G401 (cell line): ENCODE results near the gene IQCE. TPM values are rescaled to one million over a fixed set of nuclear protein-coding genes. Genes with fewer than 3 reads are reported as not detected.
A peak's percentile ranks its signal among the peaks of the same experiment; 100 is the strongest.

ENCODE experiments used
- DNase-seq: peaks from one replicate; pipeline ENCODE4 v3.0.0-alpha.2; 2015; ENCODE audit warnings: low spot score
- in situ Hi-C: cut with HindIII; loops from 2 replicates; pipeline ENCODE4 v1.10.0; 2016; ENCODE audit warnings: low sequenced_read_pairs, mixed read lengths
- total RNA-seq: library from RNA; depleted of rRNA; stranded (reverse); fragments of >200 nt; shearing (Covaris generic); gene quantifications from 2 replicates; pipeline ENCODE4 v1.2.3, GENCODE V29; 2014

The IQCE gene
- total RNA-seq, 1 experiment from 2014 or later, result 21.6 TPM

DNA sequence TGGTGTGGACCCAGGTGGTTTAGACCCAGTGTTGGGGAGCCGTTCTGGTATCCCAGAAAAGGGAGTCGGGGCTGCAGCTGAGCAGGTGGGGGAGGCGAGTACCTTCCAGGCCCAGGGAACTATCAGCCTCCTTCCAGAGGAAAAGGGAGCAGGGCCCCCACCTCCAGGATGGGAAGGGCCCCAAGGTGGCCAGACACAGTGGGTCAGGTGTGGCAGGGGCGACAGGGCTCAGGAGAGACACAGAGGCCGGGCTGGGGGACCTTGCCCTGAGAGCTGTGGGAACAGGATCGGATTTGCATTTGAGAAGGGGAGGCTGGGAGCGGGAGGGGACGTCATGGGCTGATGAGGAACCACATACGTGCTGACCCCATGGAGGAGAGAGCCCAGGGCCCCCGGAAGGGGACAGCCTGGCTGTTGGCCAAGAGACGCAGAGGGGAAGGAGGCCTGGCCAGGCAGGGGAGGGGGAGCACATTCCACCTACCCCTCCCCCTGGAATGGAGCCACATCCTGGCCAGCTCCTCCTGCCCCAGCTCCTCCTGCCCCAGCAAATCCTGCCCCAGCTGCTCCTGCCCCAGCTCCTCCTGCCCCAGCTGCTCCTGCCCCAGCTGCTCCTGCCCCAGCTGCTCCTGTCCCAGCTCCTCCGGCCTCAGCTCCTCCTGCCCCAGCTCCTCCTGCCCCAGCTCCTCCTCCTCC, 63.3 kb downstream of the IQCE start:
- DNase-seq, result no peak

DNA sequence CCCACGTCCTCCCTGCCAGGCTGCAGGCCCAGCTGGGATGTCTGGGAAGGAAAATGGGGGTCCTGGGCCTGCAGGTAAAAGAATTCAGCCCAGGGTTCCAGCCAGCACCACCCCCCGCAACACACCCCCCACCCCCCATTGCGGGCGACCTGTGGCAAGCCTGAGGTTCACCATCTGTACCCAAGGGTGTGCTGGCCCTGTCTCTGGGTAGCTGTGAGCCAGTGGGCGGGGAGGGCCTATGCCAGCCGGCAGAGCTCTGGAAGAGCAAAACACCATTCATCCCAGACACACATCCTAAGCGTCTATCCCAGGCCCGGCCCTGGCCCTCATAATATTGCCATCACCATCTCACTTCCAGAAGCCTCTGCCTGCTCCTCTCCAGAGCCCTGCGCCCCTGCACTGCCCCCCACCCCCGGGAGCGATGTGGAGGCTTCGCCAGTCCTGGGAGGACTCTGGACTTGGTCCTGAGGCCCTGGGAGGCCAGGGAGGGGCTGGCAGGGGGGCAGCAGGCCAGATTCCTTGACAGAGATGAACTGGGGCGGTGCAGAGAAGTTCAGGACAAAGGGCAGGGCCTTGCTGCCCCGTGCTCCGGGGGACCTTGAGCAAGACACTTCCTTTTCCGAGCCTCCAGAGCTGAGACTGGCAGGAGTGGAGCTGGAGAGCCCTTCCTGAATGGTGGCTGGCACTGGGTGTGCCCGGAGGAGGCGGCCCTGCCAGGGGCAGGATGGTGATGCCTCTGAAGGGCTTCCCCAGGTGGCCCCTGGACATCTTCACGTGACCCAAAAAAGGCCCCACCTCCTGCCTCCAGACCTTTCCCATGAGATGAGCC, 64.3 kb downstream of the IQCE start:
- no peak for DNase-seq
- in situ Hi-C loops, result loop anchor here (5.0 kb wide), 1 partner anchor 74 kb away; no protein-coding TSS in a partner anchor

More for the DNA sequence above, 63.3 kb downstream of the IQCE start:
- in situ Hi-C loops, result loop anchor here (5.0 kb wide), 1 partner anchor 75 kb away; no protein-coding TSS in a partner anchor

DNA sequence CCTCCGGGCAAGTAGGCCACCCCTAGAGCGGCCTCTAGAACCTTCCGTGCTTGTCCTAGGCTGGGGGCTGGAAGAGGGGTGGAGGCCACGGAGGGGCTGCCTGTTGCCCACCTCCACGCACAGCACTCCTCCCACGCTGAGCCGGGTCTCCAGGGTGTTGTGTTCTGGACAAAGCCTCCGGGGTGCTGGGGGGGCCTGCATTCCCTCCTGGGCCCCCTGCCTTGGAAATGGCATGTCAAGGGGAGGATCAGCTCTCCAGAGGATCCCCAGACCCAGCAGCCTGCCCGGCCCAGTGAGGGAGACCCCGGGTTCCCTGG, 64.9 kb downstream of the IQCE start:
- no peak for DNase-seq
- in situ Hi-C loops, result loop anchor here (5.0 kb wide), 1 partner anchor 74 kb away; no protein-coding TSS in a partner anchor

DNA sequence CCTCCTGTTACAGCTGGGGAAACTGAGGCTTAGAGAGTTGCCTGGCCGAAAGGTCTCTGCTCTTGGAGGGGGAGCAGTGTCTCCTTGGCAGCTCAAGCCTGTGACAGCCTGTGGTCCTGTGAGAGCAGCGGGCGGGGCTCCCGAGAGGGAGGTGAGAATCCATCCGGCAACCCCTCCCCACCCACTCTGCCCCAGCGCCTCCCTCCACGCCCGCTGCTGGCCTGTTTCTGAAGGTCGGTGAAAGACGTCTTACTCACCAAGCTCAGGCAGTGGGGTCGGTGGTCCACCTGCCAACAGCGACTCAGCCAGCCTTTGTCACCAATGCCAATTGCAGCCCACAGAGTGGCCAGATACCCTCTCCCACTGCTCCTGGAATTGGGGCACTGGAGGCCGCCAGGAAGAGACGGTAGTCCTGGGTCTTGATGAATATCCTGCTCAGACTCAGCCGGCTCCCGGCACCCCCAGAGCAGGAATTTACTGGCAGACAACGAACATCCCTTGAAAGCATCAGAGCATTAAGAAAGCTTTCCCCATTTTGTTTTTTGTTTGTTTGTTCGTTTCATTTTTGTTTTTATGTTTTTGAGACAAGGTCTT, 65.6 kb downstream of the IQCE start:
- no peak for DNase-seq
- in situ Hi-C loops, result loop anchor here (5.0 kb wide), 1 partner anchor 73 kb away; no protein-coding TSS in a partner anchor

DNA sequence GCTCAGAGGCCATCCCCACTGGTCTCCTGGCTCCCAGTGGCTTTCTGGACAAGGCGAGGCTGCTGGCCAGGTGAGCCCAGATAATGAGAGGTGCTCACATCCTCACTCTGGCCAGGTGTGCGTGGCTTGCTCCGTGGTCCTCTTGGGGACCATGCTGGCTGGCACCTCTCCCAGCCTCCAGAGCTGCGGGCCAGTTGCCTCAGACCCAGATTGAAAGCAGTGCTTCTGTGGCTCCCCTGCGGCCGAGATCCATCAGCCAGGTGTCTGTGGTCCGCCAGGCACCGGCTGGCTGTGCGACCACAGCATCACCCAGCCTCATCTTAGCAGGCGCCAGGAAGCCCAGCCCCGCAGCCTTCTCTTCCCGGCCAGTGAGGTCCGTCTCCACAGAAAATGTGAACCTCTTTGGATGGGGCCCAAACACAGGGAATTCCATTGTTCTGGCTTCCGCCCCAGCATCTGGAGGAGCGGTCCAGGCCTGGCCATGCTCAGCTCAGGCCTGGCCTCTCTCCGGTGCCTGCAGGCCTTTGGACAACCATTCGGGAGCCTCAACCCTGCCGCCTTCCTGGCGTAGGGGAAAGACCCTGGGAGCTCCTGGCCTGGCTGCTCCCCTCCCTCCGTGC, 67.8 kb downstream of the IQCE start:
- no peak for DNase-seq
- in situ Hi-C loops, result no loop called here

DNA sequence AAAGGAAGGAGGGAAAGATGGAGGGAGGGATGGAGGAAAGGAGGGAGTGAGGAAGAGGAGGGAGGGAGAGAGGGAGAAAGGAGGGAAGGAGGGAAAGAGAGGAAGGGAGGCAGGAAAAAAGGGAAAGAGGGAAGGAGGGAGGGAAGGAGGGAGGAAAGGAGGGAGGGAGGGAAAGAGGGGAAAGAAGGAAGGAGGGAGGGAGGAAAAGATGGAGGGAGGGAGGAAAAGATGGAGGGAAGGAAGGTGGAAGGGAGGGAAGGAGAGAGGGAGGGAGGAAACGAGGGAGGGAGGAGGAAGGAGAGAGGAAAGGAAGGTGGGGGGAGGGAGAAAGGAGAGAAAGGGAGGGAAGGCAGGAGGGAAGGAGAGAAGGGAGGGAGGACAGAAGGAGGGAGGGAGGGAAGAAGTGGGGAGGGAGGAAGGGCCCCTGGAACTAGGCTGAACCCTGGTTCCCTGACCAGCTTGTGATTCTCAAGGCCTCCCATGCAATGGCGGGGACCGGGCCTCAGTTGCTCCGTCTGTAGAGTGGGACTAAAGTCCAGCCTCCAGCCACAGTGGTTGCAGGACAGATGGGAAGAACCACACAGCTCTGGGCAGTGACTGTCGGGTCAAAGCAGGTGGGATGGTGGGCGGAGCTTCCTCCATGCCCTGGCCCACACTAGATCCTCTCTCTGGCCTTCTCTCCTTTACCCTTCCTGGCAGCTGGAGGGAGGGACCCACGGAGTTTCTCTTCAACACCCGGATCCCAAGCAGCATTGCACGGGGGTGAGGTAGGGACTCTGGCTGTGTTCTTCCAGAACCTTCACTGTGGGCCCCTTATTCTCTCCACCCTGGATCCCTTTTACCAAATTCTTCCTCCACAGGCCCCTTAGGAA, 68.7 kb downstream of the IQCE start:
- in situ Hi-C loops, result no loop called here

DNA sequence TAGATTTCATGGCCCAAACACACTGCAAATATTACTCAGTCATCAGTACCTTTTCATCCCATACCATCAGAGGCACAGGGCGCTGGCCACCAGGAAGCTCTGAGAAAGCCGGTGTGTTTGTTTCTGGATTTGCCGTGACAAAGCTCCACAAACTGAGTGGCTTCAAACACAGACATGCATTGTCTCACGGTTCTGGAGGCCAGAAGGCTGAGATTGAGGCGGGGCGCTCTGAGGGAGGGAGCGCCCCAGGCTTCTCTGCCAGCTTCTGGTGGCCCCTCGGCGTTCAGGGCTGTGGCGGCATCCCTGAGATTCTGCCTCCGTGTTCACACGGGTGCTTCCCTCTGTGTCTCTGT, 69.3 kb downstream of the IQCE start:
- DNase-seq, result no peak
- in situ Hi-C loops, result no loop called here

More for the DNA sequence above, 68.7 kb downstream of the IQCE start:
- DNase-seq, result no peak

DNA sequence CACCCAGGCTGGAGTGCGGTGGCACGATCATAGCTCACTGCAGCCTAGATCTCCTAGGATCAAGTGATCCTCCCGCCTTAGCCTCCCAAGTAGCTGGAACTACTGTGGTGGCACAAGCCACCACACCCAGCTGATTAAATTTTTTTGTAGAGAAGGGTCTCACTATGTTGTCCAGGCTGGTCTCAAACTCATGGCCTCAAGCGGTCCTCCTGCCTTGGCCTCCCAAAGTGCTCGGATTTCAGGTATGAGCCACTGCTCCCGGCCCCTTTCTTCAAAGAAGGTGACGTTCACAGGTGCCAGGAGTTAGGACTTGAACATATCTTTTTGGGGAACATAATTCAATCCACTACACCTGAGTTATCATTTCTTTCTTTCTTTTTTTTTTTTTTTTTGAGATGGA, 70.1 kb downstream of the IQCE start:
- no peak for DNase-seq

DNA sequence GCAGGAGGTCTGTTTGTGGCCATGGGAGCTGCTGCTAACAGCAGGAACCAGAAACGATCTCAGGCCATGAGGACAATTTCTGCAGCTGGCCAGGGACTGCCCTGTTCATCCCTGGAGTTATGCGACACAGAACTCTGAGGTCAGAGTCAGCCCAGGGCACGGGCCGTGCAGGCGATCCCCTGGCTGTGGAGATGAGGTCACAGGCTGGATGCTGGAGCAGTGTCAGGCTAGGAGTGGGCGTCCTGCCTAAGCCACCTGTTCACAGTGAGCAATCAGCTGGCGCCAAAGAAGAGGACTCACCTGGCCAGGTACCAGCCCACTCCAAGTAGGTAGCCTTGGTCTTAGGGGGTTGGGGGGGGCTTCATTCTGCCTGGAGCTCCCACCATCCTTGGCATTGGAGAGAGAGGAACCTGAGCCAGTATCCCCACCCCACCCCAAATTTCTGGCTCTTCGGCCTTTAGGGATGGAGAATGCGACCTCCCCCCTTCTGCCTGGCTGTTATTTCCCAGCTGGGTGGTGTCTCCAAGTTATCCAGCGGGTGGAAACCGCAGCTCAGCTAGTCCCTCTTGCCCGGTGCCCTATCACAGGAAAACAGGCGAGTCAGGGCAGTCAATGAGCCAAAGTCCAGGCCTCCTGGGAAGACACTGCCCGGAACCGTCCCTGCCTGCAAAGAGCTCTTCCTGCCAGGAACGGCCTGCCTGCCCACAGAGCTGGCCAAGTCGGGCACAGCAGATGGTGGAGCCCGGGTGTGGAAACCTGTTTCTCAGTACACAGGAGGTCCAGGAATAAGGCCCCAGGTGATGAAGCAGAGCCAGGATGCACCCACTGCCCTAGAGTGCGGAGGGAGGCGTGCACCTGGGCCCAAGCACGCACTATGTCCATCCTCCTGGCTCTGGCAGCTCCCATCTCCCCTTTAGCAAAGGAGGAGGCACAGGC, 71.2 kb downstream of the IQCE start:
- peak; percentile 96 for DNase-seq
- in situ Hi-C loops, result no loop called here

More for the DNA sequence above, 70.1 kb downstream of the IQCE start:
- in situ Hi-C loops, result no loop called here

DNA sequence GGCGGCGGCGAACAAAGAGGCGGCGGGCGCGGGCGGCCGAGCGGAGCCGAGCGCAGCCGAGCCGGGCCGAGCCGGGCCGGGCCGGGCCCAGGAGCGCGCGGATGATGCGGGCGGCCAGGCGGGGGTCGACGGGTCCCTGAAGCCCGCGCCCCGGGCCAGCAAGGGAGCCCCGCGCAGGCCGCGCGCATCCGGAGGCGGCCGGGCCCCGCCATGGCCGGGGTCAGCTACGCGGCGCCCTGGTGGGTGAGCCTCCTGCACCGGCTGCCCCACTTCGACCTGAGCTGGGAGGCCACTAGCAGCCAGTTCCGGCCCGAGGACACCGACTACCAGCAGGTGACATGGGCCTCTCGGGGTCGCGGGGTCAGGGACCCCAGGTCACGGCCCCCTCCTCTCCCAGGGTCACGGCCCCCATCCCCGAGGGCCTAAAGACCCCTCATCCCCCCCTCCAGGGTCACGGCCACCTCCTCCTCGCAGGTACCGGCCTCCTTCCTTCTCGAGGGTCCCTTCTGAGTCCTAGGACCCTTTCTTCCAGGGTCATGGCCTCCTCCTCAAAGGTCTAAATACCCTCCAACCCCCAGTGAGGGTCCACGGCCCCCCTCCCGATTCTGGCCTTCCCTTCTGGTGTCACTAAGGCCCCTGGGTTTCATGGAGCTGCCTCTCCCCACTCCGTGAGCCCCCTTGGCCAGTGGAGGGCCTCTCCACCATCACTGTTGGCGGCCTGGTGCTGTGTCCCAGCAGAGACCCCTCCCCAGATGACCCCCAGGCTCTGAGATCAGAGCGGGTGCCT, 73.4 kb downstream of the IQCE start, which contains the start of gene TTYH3:
Gene TTYH3 (plus strand): TSS at position 41 of the 787 bp plus-strand sequence. CDS start 170 bp downstream, at position 211.
- DNase-seq, result no peak
- in situ Hi-C loops, result no loop called here

DNA sequence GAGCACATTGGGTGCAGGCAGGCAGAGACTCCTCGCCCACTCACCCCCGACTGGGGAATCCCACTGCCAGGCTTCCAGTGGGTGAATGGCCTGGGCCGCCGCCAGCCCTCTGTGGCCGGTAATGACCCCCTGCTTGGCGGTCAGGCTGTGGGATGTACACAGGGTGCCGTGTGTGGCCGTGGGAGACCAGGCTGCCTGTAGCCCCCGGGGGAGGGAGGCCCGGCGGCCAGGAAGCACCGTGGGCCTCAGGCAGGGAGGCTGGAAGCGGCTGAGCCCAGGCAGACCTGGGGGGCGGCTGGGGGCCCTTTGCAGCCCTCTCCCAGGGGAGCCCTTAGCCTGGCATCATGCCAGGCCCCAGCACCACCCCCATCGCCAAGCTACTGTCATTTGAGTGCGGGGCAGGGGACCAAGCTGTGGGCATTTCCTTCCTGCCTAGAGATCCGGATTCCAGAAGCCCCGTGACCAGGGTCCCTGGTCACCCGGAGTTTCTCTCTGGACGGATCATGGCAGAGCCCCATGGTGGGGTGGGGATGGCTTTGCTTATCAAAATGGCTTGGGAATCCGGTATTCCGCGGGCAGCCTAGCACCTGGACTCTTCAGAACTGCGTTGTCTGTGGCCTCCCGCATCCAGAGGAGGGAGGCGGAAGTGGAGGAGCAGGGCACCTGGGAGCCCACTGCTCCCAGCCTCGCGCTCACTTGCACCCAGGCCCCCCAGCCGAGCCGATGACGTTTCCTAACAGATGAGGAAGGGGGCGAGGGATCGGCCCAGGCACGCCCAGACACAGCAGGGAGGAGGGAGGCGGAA, 74.2 kb downstream of the IQCE start:
- in situ Hi-C loops, result no loop called here
- DNase-seq, result peak; percentile 33

DNA sequence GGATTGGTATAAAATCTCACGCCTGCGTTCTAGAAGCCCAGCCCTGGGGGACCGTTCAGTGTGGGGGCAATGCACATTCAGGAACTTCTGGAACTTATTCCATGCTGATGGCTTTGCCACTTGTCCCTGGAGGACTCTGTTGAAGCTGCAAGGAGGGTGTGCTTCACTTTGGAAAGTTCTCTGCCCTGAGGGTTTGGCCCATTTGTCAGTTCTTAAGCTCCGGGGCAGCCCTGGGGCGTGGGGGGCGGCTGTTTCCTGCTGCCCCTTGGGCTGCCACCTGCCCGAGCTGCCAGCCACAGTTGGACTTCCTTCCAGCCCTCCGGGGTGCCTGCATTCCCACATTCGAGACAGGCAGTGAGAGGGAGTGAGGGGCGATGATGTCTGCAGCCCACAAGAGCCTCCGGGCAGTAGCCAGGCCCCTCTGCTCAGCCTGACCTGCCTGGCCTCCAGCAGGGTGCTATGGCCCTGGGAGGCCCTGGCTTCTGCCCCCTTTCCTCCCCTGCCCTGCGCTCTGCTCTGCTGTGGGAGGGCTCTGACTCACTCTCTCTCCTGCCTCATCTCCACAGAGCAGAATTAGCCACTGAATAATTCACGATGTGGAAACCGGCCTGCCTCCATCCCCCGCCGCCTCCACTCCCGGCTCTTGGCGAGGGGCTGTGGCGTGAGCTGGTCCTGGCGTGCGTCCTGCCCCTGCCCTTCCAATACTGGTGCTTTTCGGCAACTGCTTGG, 74.9 kb downstream of the IQCE start:
- in situ Hi-C loops, result no loop called here
- peak; percentile 54 for DNase-seq

DNA sequence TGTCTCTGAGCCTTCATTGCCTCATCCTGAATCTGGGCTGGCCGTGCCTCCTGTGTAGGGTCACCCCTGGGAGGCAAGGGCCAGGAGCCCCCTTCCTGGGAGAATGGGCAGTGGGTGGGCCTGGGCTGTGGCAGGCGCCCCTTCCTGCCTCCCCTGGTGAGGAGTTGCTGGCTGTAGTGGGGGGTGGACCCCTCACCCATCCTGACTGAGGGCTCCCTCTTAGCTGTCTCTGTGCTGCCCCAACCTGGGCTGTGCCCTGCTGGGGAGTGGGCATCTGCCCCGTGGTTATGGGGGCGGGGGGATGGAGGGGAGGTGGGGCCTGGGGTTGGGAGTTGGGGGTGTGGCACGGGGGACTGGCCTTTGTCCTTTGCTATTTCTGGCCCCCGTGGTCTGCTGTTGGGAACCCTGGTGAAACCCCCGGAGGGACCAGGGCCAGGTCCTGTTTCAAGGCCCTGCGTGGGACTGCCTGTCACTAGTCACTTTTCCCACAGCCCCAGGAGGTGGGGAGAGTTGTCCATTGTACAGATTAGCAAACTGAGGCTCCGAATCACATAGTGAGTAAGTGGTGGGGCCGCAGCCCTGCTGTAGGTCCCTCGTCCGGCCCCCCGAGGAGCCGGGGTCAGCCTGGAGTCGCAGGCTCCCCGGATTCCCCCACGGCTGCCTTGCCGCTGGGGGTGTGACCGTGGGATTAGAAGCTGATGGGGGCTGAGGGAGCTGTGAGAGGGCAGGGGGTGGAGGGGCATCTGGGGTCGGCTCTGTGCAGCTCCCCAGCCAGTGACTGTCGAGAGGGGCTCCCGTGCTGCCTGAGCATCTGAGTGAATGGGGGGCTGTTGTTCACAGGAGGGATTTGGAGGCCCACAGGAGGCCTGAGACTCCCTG, 75.7 kb downstream of the IQCE start:
- DNase-seq, result no peak
- in situ Hi-C loops, result no loop called here

DNA sequence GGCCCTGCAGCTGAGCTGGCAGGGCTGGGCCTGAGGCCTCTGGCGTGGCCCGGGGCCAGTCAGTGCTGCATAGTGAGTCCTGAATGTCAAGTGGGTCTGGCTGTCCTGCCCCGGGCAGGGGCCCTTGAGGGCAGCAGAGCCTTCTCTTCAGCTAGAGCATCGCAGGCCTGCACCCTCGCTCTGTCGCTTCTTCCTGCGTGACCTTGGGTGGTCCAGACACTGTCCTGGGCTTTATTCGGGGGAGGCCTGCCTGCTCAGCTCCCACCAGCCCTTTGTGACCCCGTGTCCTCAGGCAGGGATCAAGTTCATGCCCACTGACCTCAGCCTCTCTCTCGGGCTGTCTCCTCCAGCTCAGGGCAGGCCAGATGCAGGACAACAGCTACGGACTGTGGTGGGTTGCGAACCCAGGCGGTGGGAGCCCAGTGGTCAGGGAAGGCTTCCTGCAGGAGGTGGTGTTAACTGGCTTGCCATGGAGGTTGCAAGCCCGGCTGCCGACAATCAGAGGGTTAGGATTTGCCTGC, 76.4 kb downstream of the IQCE start:
- no peak for DNase-seq
- in situ Hi-C loops, result no loop called here
